Measurements from ENCODE around the gene PLCH2.

The PLCH2 gene

GRCh38 chr1:2541619-2542245 lies 65.6 kb downstream of the PLCH2 start:
- TF ChIP-seq CTCF (IDR thresholded peaks at IDR 0.05; ENCODE audit: extremely low read depth, insufficient read depth, missing control alignments): no peak
- in situ Hi-C loops (cut with MboI; ENCODE audit: low pct_unique_long_range_greater_than_20kb, low sequenced_read_pairs, unreplicated experiment): loop anchor here (10.0 to 25.0 kb wide), 2 partner anchors 127 to 354 kb away; partner anchors contain the start of genes FAAP20 and PEX10
- DNase-seq (ENCODE audit: low spot score): no peak

- DNase-seq (ENCODE audit: low spot score): no peak
- no peak for TF ChIP-seq CTCF (IDR thresholded peaks at IDR 0.05; ENCODE audit: extremely low read depth, insufficient read depth, missing control alignments)
- in situ Hi-C loops (cut with MboI; ENCODE audit: low pct_unique_long_range_greater_than_20kb, low sequenced_read_pairs, unreplicated experiment): loop anchor here (10.0 to 25.0 kb wide), 2 partner anchors 128 to 355 kb away; partner anchors contain the start of genes FAAP20 and PEX10
These were observed 66.3 kb downstream of the PLCH2 start for GRCh38 chr1:2542246-2542915.

- in situ Hi-C loops (cut with MboI; ENCODE audit: low pct_unique_long_range_greater_than_20kb, low sequenced_read_pairs, unreplicated experiment): loop anchor here (10.0 to 25.0 kb wide), 2 partner anchors 129 to 356 kb away; partner anchors contain the start of genes FAAP20 and PEX10
- no peak for DNase-seq (ENCODE audit: low spot score)
- no peak for TF ChIP-seq CTCF (IDR thresholded peaks at IDR 0.05; ENCODE audit: extremely low read depth, insufficient read depth, missing control alignments)
These were observed 67.5 kb downstream of the PLCH2 start for GRCh38 chr1:2543543-2544092.

- in situ Hi-C loops (cut with MboI; ENCODE audit: low pct_unique_long_range_greater_than_20kb, low sequenced_read_pairs, unreplicated experiment): loop anchor here (10.0 to 25.0 kb wide), 2 partner anchors 129 to 357 kb away; partner anchors contain the start of genes FAAP20 and PEX10
- no peak for DNase-seq (ENCODE audit: low spot score)
- no peak for TF ChIP-seq CTCF (IDR thresholded peaks at IDR 0.05; ENCODE audit: extremely low read depth, insufficient read depth, missing control alignments)
These were observed 68.2 kb downstream of the PLCH2 start for GRCh38 chr1:2544093-2544874.

GRCh38 chr1:2544875-2545640 lies 69.0 kb downstream of the PLCH2 start:
- DNase-seq (ENCODE audit: low spot score): no peak
- no peak for TF ChIP-seq CTCF (IDR thresholded peaks at IDR 0.05; ENCODE audit: extremely low read depth, insufficient read depth, missing control alignments)
- in situ Hi-C loops (cut with MboI; ENCODE audit: low pct_unique_long_range_greater_than_20kb, low sequenced_read_pairs, unreplicated experiment): loop anchor here (10.0 to 25.0 kb wide), 2 partner anchors 130 to 358 kb away; partner anchors contain the start of genes FAAP20 and PEX10

Measured in GM13977 (cell line).